ENCODE data around the gene BANP. TPM values are rescaled to one million over a fixed set of nuclear protein-coding genes. Genes with fewer than 3 reads are reported as not detected.

The BANP gene
- total RNA-seq, 6 experiments from 2014 or later = 15.6 to 19.0 (median 16.2) TPM

GRCh38 chr16:88064889-88065746, 113.9 kb downstream of the BANP start:
- Mint-ChIP-seq H3K36me3 (ENCODE audit: low read depth) (no peaks in the 10 kb centered on the region), H3K4me1 (ENCODE audit: low read depth) (peaks cover 36% of the 10 kb centered on the region), H3K27ac (peak overlapping the region; percentile 70), H3K27me3 (ENCODE audit: insufficient read depth) (no peaks in the 10 kb centered on the region), H3K9me3 (no peaks in the 10 kb centered on the region), H3K4me3 (no peak overlapping the region)
- DNase-seq = no peak
- no peak for TF ChIP-seq CTCF (IDR thresholded peaks at IDR 0.05)

GRCh38 chr16:88065747-88066142, 114.5 kb downstream of the BANP start:
- TF ChIP-seq CTCF (IDR thresholded peaks at IDR 0.05) = no peak
- Mint-ChIP-seq H3K27me3 (ENCODE audit: insufficient read depth) (no peaks in the 10 kb centered on the region), H3K36me3 (ENCODE audit: low read depth) (no peaks in the 10 kb centered on the region), H3K9me3 (no peaks in the 10 kb centered on the region), H3K27ac (no peak overlapping the region), H3K4me1 (ENCODE audit: low read depth) (peaks cover 36% of the 10 kb centered on the region), H3K4me3 (no peak overlapping the region)
- DNase-seq = no peak

GRCh38 chr16:88066234-88066633, 115.0 kb downstream of the BANP start:
- Mint-ChIP-seq H3K4me1 (ENCODE audit: low read depth) (peaks cover 33% of the 10 kb centered on the region), H3K36me3 (ENCODE audit: low read depth) (no peaks in the 10 kb centered on the region), H3K4me3 (no peak overlapping the region), H3K27me3 (ENCODE audit: insufficient read depth) (no peaks in the 10 kb centered on the region), H3K9me3 (no peaks in the 10 kb centered on the region), H3K27ac (no peak overlapping the region)
- DNase-seq = no peak
- TF ChIP-seq CTCF (IDR thresholded peaks at IDR 0.05) = no peak

- Mint-ChIP-seq H3K9me3 (no peaks in the 10 kb centered on the region), H3K27me3 (ENCODE audit: insufficient read depth) (no peaks in the 10 kb centered on the region), H3K27ac (no peak overlapping the region), H3K36me3 (ENCODE audit: low read depth) (no peaks in the 10 kb centered on the region), H3K4me3 (no peak overlapping the region), H3K4me1 (ENCODE audit: low read depth) (peaks cover 26% of the 10 kb centered on the region)
- no peak for DNase-seq
- no peak for TF ChIP-seq CTCF (IDR thresholded peaks at IDR 0.05)
Measured at GRCh38 chr16:88066680-88067529, 115.7 kb downstream of the BANP start.

- no peaks in the 10 kb centered on the region for H3K36me3 Mint-ChIP-seq (ENCODE audit: low read depth)
Measured at GRCh38 chr16:88067530-88068411, 116.5 kb downstream of the BANP start.

More at GRCh38 chr16:88067530-88068411, 116.5 kb downstream of the BANP start:
- peaks cover 18% of the 10 kb centered on the region for H3K4me1 Mint-ChIP-seq (ENCODE audit: low read depth)
- H3K27me3 Mint-ChIP-seq (ENCODE audit: insufficient read depth) = no peaks in the 10 kb centered on the region; the same call in 1 of the 2 replicates
- H3K9me3 Mint-ChIP-seq = no peaks in the 10 kb centered on the region
- TF ChIP-seq CTCF (IDR thresholded peaks at IDR 0.05) = no peak
- no peak overlapping the region for H3K27ac Mint-ChIP-seq
- H3K4me3 Mint-ChIP-seq = no peak overlapping the region
- DNase-seq = no peak
